ENCODE data around the gene ISCA2. TPM values are rescaled to one million over a fixed set of nuclear protein-coding genes. Genes with fewer than 3 reads are reported as not detected.

ISCA2 gene
- total RNA-seq, 2 donors from 2014 or later, result 40.5 to 58.1 TPM

GRCh38 chr14:74490486-74490885, 3.1 kb upstream of the ISCA2 start:
- Histone ChIP-seq H3K9ac (ENCODE audit: extremely low read depth, low read length, poor library complexity, severe bottlenecking) (no peak overlapping the region), H3K27ac (ENCODE audit: low read depth, low read length) (no peak overlapping the region), H3K27me3 (ENCODE audit: control insufficient read depth, insufficient read depth, low read length, poor library complexity, severe bottlenecking) (no peaks in the 10 kb centered on the region), H3K9me3 (ENCODE audit: control insufficient read depth, low read length) (no peaks in the 10 kb centered on the region), H3K4me3 (ENCODE audit: low read length) (peak overlapping the region; percentile 98), H3K4me1 (ENCODE audit: control insufficient read depth, insufficient read depth, low read length) (peaks cover 20% of the 10 kb centered on the region), H3K36me3 (ENCODE audit: control insufficient read depth, insufficient read depth, low read length) (peaks cover 46% of the 10 kb centered on the region)
- Mint-ChIP-seq H3K4me3 (no peak overlapping the region), H3K4me1 (peaks cover 27% of the 10 kb centered on the region), H3K36me3 (ENCODE audit: low read depth) (peaks cover 21% of the 10 kb centered on the region), H3K27ac (no peak overlapping the region), H3K9me3 (no peaks in the 10 kb centered on the region), H3K27me3 (ENCODE audit: insufficient read depth) (no peaks in the 10 kb centered on the region)
- WGBS, 2 experiments (ENCODE audit: insufficient coverage in 1 of 2, insufficient read length in 1 of 2), result 86% methylated on average over 1 of the region's 1 CpG; no CpG with 5 or more reads in 1 of the 2 experiments
- no peak for DNase-seq
- no peak for TF ChIP-seq CTCF (conservative IDR thresholded peaks at IDR 0.05)

GRCh38 chr14:74491956-74492775, 1.4 kb upstream of the ISCA2 start:
- no peak overlapping the region for H3K27ac ChIP-seq (ENCODE audit: low read depth, low read length)
- H3K27me3 ChIP-seq (ENCODE audit: control insufficient read depth, insufficient read depth, low read length, poor library complexity, severe bottlenecking), result no peaks in the 10 kb centered on the region
- peaks cover 18% of the 10 kb centered on the region for H3K4me1 ChIP-seq (ENCODE audit: control insufficient read depth, insufficient read depth, low read length)
- H3K4me3 Mint-ChIP-seq, result no peak overlapping the region
- TF ChIP-seq CTCF (conservative IDR thresholded peaks at IDR 0.05), result peak; percentile 61
- WGBS, 2 experiments (ENCODE audit: insufficient coverage in 1 of 2, insufficient read length in 1 of 2), result 1 to 3% methylated on average over 19 to 20 of the region's 20 CpGs
- no peak overlapping the region for H3K27ac Mint-ChIP-seq
- H3K9me3 ChIP-seq (ENCODE audit: control insufficient read depth, low read length), result no peaks in the 10 kb centered on the region
- peaks cover 22% of the 10 kb centered on the region for H3K4me1 Mint-ChIP-seq
- peak overlapping the region; percentile 98 for H3K4me3 ChIP-seq (ENCODE audit: low read length)
- DNase-seq, result peak; percentile 68
- no peaks in the 10 kb centered on the region for H3K9me3 Mint-ChIP-seq
- H3K27me3 Mint-ChIP-seq (ENCODE audit: insufficient read depth), result no peaks in the 10 kb centered on the region
- H3K9ac ChIP-seq (ENCODE audit: extremely low read depth, low read length, poor library complexity, severe bottlenecking), result peak overlapping the region; percentile 91
- peaks cover 45% of the 10 kb centered on the region for H3K36me3 ChIP-seq (ENCODE audit: control insufficient read depth, insufficient read depth, low read length)
- H3K36me3 Mint-ChIP-seq (ENCODE audit: low read depth), result peaks cover 12% of the 10 kb centered on the region

GRCh38 chr14:74492776-74493342, 706 bp upstream of the ISCA2 start, which contains the start of gene NPC2:
TSS of gene NPC2 (minus strand) at chr14:74493305. CDS start at chr14:74493274, 31 bp downstream.
- Histone ChIP-seq H3K4me1 (ENCODE audit: control insufficient read depth, insufficient read depth, low read length) (peaks cover 11% of the 10 kb centered on the region), H3K4me3 (ENCODE audit: low read length) (peak within 1 kb of the TSS; percentile 98), H3K27ac (ENCODE audit: low read depth, low read length) (peak within 1 kb of the TSS; percentile 45), H3K27me3 (ENCODE audit: control insufficient read depth, insufficient read depth, low read length, poor library complexity, severe bottlenecking) (no peaks in the 10 kb centered on the region), H3K36me3 (ENCODE audit: control insufficient read depth, insufficient read depth, low read length) (peaks cover 38% of the 10 kb centered on the region), H3K9me3 (ENCODE audit: control insufficient read depth, low read length) (no peaks in the 10 kb centered on the region), H3K9ac (ENCODE audit: extremely low read depth, low read length, poor library complexity, severe bottlenecking) (peak within 1 kb of the TSS; percentile 91)
- no peak for TF ChIP-seq CTCF (conservative IDR thresholded peaks at IDR 0.05)
- no peak within 1 kb of the TSS for H3K4me3 Mint-ChIP-seq
- H3K4me1 Mint-ChIP-seq, result peaks cover 19% of the 10 kb centered on the region
- H3K27ac Mint-ChIP-seq, result peak within 1 kb of the TSS; percentile 91
- no peaks in the 10 kb centered on the region for H3K9me3 Mint-ChIP-seq
- H3K36me3 Mint-ChIP-seq (ENCODE audit: low read depth), result peaks cover 12% of the 10 kb centered on the region
- no peaks in the 10 kb centered on the region for H3K27me3 Mint-ChIP-seq (ENCODE audit: insufficient read depth)
- no peak for DNase-seq
- 0% methylated on average over 19 to 34 of the region's 35 CpGs for WGBS, 2 experiments (ENCODE audit: insufficient coverage in 1 of 2, insufficient read length in 1 of 2)

Measured in endodermal cell (in vitro differentiated cells).